Psoas muscle (tissue), 8 donors: ENCODE data around the gene SMYD3. TPM values are rescaled to one million over a fixed set of nuclear protein-coding genes. Genes with fewer than 3 reads are reported as not detected.

Source experiments
- ATAC-seq, 4 donors: fragments of 200-7000 bp; cut with Tn5 transposase; one replicate each; pipeline ENCODE4 v1.9.1; 2020; ENCODE audit warnings: moderate library complexity in 3 of 4, mild to moderate bottlenecking in 2 of 4
- DNase-seq, 2 donors: peaks; one replicate each; pipeline ENCODE4 v3.0.0-alpha.2; 2020
- H3K27ac ChIP-seq: fragments of 200-600 bp; one replicate; pipeline ENCODE4 v1.8.0; 2022
- H3K27me3 ChIP-seq, 3 donors: fragments of 200-600 bp in 1 of 3; one replicate each; pipeline versions ENCODE4 v1.6.1 to v1.8.0; 2013 to 2022; ENCODE audit warnings: low read length in 2 of 3, mild to moderate bottlenecking in 2 of 3, moderate library complexity in 1 of 3; ENCODE audit not compliant: insufficient read depth in 3 of 3
- H3K36me3 ChIP-seq, 2 donors: fragments of 200-600 bp in 1 of 2; one replicate each; pipeline versions ENCODE4 v1.6.1 to v1.8.0; 2013 to 2022; ENCODE audit warnings: low read depth in 1 of 2, mild to moderate bottlenecking in 1 of 2, moderate library complexity in 1 of 2; ENCODE audit not compliant: insufficient read depth in 1 of 2
- H3K4me1 ChIP-seq: fragments of 200-600 bp; one replicate; pipeline ENCODE4 v1.8.0; 2022
- H3K4me3 ChIP-seq: fragments of 200-600 bp; one replicate; pipeline ENCODE4 v1.8.0; 2022; ENCODE audit warnings: mild to moderate bottlenecking
- H3K9me3 ChIP-seq: fragments of 200-600 bp; one replicate; pipeline ENCODE4 v1.8.0; 2022
- WGBS, 3 donors: extraction: QIAGEN DNeasy Blood & Tissue Kit; methylation state at CpG; one replicate each; pipeline versions ENCODE4 v1.1.6 to v1.1.7; 2013; 5-methylcytosine and 5-hydroxymethylcytosine counted together
- intact Hi-C, 2 donors: fragments of 100-400 bp; cut with DNase I; formaldehyde crosslinking; loops; one replicate each; pipeline versions ENCODE4 v1.11.0 to v1.14.2; 2022
- polyA plus RNA-seq, 3 donors: library from polyadenylated mRNA; stranded (reverse); fragments of 200-250 nt; gene quantifications; one replicate each; pipeline ENCODE4 v1.2.3, GENCODE V29; 2013
- total RNA-seq, 4 donors: library from RNA; stranded (reverse); fragmentation: NEBNext Ultra II Directional in 2 of 4; extraction: Animal tissue kit (Norgen Biotek cat#: 25700) in 2 of 4; gene quantifications; one replicate each; pipeline versions ENCODE4 v1.2.1 to v1.2.4, GENCODE V29; 2021 to 2023
- TF ChIP-seq, protein P1 (sequence below): fragments of 200-600 bp; IDR thresholded peaks from one replicate; pipeline ENCODE4 v1.8.0; 2022; ENCODE audit warnings: antibody characterized with exemption
- donor health status: healthy with polysubstance abuse.
- donor health status: DM: no; HTN: no; CAD: no; lungs with moderate emphysema.
- donor health status: Bipolar disorder and iron deficiency.
- donor health status: healthy.
- donor health status: DM: yes; HTN: yes; CAD: no.
- donor health status: DM: no; HTN: no; CAD: no.
- donor health status: DM: no; HTN: no; CAD: no.
- donor health status: DM: yes; HTN: yes; CAD: no.

Gene SMYD3
- total and polyA plus RNA-seq, 7 donors = 2.9 to 6.4 (median 4.9) TPM

DNA sequence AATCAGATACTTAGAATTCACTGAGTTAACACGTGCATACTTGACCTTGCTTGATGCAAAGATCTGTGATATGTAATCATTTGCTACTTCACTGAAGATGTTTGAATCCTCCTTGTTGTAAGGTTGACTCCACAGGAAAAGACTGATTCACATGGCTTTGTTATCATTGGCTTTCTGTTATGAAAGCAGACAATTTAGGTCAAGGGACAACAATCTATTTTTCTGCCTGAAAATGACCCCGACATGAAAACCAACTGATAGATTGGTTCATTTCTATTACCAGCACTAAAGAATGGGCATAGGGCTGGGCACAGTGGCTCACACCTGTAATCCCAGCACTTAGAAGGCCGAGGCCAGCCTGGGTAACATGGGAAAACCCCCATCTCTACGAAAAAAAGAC lies 546.9 kb downstream of the SMYD3 start:
- no peaks in the 10 kb centered on the region for H3K27me3 ChIP-seq
- H3K4me3 ChIP-seq = no peak overlapping the region
- TF ChIP-seq, protein P1, sequence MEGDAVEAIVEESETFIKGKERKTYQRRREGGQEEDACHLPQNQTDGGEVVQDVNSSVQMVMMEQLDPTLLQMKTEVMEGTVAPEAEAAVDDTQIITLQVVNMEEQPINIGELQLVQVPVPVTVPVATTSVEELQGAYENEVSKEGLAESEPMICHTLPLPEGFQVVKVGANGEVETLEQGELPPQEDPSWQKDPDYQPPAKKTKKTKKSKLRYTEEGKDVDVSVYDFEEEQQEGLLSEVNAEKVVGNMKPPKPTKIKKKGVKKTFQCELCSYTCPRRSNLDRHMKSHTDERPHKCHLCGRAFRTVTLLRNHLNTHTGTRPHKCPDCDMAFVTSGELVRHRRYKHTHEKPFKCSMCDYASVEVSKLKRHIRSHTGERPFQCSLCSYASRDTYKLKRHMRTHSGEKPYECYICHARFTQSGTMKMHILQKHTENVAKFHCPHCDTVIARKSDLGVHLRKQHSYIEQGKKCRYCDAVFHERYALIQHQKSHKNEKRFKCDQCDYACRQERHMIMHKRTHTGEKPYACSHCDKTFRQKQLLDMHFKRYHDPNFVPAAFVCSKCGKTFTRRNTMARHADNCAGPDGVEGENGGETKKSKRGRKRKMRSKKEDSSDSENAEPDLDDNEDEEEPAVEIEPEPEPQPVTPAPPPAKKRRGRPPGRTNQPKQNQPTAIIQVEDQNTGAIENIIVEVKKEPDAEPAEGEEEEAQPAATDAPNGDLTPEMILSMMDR = no peak
- DNase-seq = no peak
- H3K9me3 ChIP-seq = no peaks in the 10 kb centered on the region
- no peak for ATAC-seq
- H3K27ac ChIP-seq = no peak overlapping the region
- H3K36me3 ChIP-seq = no peaks in the 10 kb centered on the region
- 92 to 95% (median 94%) methylated on average over 4 of the region's 4 CpGs for WGBS, 3 donors
- no peaks in the 10 kb centered on the region for H3K4me1 ChIP-seq
- intact Hi-C loops = no loop called here

DNA sequence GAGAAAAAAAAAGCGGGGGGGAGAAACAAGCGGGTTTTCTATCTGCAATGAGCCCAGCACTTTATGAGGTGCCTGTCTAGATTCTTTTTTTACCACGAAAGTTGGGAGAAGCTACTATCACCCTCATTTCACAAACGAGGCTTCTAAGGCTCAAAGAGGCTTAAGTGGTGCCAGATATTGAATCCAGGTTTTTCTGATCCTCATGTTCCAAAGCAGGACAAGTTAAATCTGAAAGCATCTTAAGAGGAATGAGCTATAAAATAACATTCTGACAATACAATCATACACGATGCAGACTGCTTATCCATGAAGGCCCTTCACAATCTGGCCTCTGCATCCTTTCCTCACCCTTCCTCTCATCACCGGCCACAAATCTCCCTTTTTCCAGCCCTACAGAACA lies 549.1 kb downstream of the SMYD3 start:
- H3K4me3 ChIP-seq = no peak overlapping the region
- H3K27ac ChIP-seq = no peak overlapping the region
- no peaks in the 10 kb centered on the region for H3K27me3 ChIP-seq
- no peaks in the 10 kb centered on the region for H3K9me3 ChIP-seq
- ATAC-seq = no peak
- 90 to 91% (median 91%) methylated on average over 6 of the region's 6 CpGs for WGBS, 3 donors
- no peak for DNase-seq
- H3K4me1 ChIP-seq = peaks cover 4% of the 10 kb centered on the region
- intact Hi-C loops = no loop called here
- H3K36me3 ChIP-seq = no peaks in the 10 kb centered on the region
- TF ChIP-seq, protein P1 = no peak

DNA sequence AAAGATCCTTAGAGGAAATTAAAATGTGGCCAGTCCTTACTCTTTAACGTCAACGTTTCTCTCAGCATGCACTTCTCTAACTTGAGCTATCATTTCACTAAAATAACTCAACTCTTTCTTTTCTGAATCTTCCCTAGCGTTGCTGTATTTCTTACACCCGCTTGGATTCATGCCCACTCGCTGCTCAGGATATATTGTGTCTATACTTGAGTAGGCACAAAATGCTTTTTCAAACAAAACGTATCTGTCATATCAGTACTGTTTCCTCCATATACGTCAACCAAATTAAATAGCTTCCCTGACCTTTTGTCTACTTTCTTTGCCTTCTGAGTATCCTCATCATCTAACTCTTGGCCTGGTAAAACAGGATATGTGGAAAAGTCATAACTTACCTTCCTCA lies 549.7 kb downstream of the SMYD3 start:
- Histone ChIP-seq H3K36me3 (no peaks in the 10 kb centered on the region), H3K4me1 (peaks cover 6% of the 10 kb centered on the region), H3K4me3 (no peak overlapping the region), H3K27me3 (no peaks in the 10 kb centered on the region), H3K9me3 (no peaks in the 10 kb centered on the region), H3K27ac (no peak overlapping the region)
- no peak for DNase-seq
- no peak for ATAC-seq
- intact Hi-C loops = no loop called here
- TF ChIP-seq, protein P1 = no peak
- WGBS, 3 donors = 70 to 77% (median 74%) methylated on average over 7 of the region's 7 CpGs

DNA sequence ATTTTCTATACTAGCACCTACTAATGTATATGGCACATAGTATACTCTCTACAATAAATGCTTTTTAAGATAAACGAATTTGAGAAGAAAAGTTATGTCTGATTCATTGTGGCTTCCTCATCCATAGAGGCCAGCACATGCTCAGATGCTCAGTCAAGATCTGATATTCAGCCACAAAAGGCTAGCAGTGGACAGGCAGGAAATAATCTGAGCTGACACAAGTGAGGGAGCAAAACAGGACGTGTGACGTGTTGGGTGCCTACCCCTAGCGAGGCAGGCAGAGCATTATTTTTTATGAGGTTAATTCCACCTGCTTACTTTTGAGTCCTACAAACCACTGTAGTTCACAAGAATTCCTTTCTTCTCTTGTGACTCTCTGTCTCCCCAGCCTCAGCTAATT lies 550.9 kb downstream of the SMYD3 start:
- H3K9me3 ChIP-seq = no peaks in the 10 kb centered on the region
- H3K4me1 ChIP-seq = peaks cover 6% of the 10 kb centered on the region
- ATAC-seq (no peak), DNase-seq (no peak)
- 83 to 94% (median 86%) methylated on average over 4 of the region's 4 CpGs for WGBS, 3 donors
- intact Hi-C loops = no loop called here
- no peaks in the 10 kb centered on the region for H3K27me3 ChIP-seq
- H3K36me3 ChIP-seq = no peaks in the 10 kb centered on the region
- no peak overlapping the region for H3K27ac ChIP-seq
- no peak overlapping the region for H3K4me3 ChIP-seq
- TF ChIP-seq, protein P1 = no peak

DNA sequence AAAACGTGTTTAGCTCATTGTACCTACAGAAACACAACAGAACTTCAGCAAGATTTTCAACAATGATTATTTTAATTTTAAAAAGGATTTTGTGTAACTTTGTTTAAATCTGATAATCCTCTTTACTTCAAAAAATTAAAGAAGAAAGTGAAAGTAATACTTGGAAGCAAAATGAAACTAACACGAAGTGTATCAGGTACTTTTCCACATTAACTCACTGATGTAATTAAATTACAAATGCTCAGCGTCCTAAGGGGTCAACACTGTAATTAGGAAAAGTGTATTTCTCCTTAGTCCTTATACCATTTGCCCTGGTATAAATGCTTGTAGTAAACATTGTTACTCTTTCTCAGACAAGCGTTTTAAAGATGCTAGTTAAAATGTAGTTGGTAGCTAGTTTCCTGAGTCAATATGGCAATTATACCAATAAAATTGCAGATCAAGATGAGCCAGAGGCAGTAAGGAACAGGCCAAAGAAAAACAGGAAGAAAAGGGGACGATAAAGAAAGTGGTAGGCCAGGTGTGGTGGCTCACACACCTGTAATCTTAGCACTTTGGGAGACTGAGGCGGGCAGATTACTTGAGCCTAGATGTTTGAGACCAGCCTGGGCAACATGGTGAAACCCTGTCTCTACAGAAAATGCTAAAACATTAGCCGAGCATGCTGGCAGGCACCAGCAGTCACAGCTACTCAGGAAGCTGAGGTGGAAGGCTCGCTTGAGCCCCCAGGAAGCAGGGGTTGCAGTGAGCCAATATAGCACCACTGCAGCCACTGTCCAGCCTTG lies 553.0 kb downstream of the SMYD3 start:
- ATAC-seq = no peak

More for the DNA sequence above, 553.0 kb downstream of the SMYD3 start:
- H3K27ac ChIP-seq = peak overlapping the region; percentile 36
- peaks cover 11% of the 10 kb centered on the region for H3K4me1 ChIP-seq
- H3K9me3 ChIP-seq = no peaks in the 10 kb centered on the region
- no peak for DNase-seq
- peak overlapping the region; percentile 59 for H3K4me3 ChIP-seq
- H3K27me3 ChIP-seq = no peaks in the 10 kb centered on the region
- no peaks in the 10 kb centered on the region for H3K36me3 ChIP-seq
- WGBS, 3 donors = 24 to 40% (median 24%) methylated on average over 8 of the region's 8 CpGs
- intact Hi-C loops = no loop called here
- TF ChIP-seq, protein P1 = no peak
